ENCODE results near the gene RNF112. TPM values are rescaled to one million over a fixed set of nuclear protein-coding genes. Genes with fewer than 3 reads are reported as not detected.

Gene RNF112
- total RNA-seq, 2 experiments from 2014 or later: 0.47 TPM; not detected in 1

GRCh38 chr17:19386051-19386929 lies 24.7 kb upstream of the RNF112 start:
- no peak overlapping the region for H2AFZ ChIP-seq (ENCODE audit: low read length)
- no peaks in the 10 kb centered on the region for H4K20me1 ChIP-seq (ENCODE audit: insufficient read depth, low read length)
- no peaks in the 10 kb centered on the region for H3K79me2 ChIP-seq (ENCODE audit: insufficient read depth, low read depth, low read length)
- TF ChIP-seq EZH2phosphoT487 (IDR thresholded peaks at IDR 0.05; ENCODE audit: borderline replicate concordance, low read depth, low read length) (no peak), CTCF (conservative IDR thresholded peaks at IDR 0.05; ENCODE audit: low read length) (no peak)
- H3K4me2 ChIP-seq (ENCODE audit: low read length): no peak overlapping the region
- ChIA-PET CTCF (ENCODE audit: unreplicated experiment) (interaction anchor here (0.8 kb wide), 1 partner anchor 8 kb away, joined by 3 read pairs; the partner anchor contains the start of gene MAPK7), POLR2A (interaction anchor here (0.6 kb wide), 1 partner anchor 535 kb away, joined by 3 read pairs; no protein-coding TSS in a partner anchor)
- no peaks in the 10 kb centered on the region for H3K9me2 ChIP-seq (ENCODE audit: insufficient read depth, low read length)
- intact Hi-C loops (cut with micrococcal nuclease; ENCODE audit: unreplicated experiment): no loop called here
- H3K4me3 ChIP-seq (ENCODE audit: low read depth, low read length, poor library complexity, severe bottlenecking): no peak overlapping the region
- H3K27ac ChIP-seq (ENCODE audit: low read depth, low read length, poor library complexity, severe bottlenecking): no peak overlapping the region
- H3K4me1 ChIP-seq (ENCODE audit: insufficient read depth, low read length, poor library complexity, severe bottlenecking): peaks cover 11% of the 10 kb centered on the region
- H3K9me3 ChIP-seq (ENCODE audit: low read length): no peaks in the 10 kb centered on the region
- BruUV-seq (replicated peaks): no TSS peak
- DNase-seq (ENCODE audit: low spot score): no peak
- H3K36me3 ChIP-seq (ENCODE audit: insufficient read depth, low read length): peaks cover 15% of the 10 kb centered on the region; the same call in 1 of the 2 replicates

GRCh38 chr17:19386974-19387920 lies 23.8 kb upstream of the RNF112 start, which contains the start of gene MFAP4:
Gene MFAP4 (minus strand): TSS chr17:19387190. CDS start chr17:19387155, 35 bp downstream.
- Histone ChIP-seq H3K4me2 (ENCODE audit: low read length) (0 out of 2 replicates have a peak within 1 kb of the TSS, but pooled peaks have one; percentile 25), H3K9me2 (ENCODE audit: insufficient read depth, low read length) (no peaks in the 10 kb centered on the region), H3K36me3 (ENCODE audit: insufficient read depth, low read length) (peaks cover 9% of the 10 kb centered on the region; the same call in 1 of the 2 replicates), H3K79me2 (ENCODE audit: insufficient read depth, low read depth, low read length) (no peaks in the 10 kb centered on the region), H3K4me3 (ENCODE audit: low read depth, low read length, poor library complexity, severe bottlenecking) (no peak within 1 kb of the TSS), H4K20me1 (ENCODE audit: insufficient read depth, low read length) (no peaks in the 10 kb centered on the region), H3K9me3 (ENCODE audit: low read length) (no peaks in the 10 kb centered on the region), H3K27ac (ENCODE audit: low read depth, low read length, poor library complexity, severe bottlenecking) (no peak within 1 kb of the TSS), H2AFZ (ENCODE audit: low read length) (no peak within 1 kb of the TSS), H3K4me1 (ENCODE audit: insufficient read depth, low read length, poor library complexity, severe bottlenecking) (peaks cover 11% of the 10 kb centered on the region)
- TF ChIP-seq EZH2phosphoT487 (IDR thresholded peaks at IDR 0.05; ENCODE audit: borderline replicate concordance, low read depth, low read length) (no peak), CTCF (conservative IDR thresholded peaks at IDR 0.05; ENCODE audit: low read length) (no peak)
- ChIA-PET CTCF (ENCODE audit: unreplicated experiment) (interaction anchor here (0.7 to 0.8 kb wide), 2 partner anchors 9 kb away, joined by 3 to 4 read pairs; partner anchors contain the start of gene MAPK7), POLR2A (interaction anchor here (0.6 to 2.9 kb wide), 2 partner anchors 9 to 534 kb away, joined by 3 to 19 read pairs; partner anchors contain the start of gene MAPK7)
- no TSS peak for BruUV-seq (replicated peaks)
- intact Hi-C loops (cut with micrococcal nuclease; ENCODE audit: unreplicated experiment): no loop called here
- DNase-seq (ENCODE audit: low spot score): no peak

Data from OCI-LY7 (cell line).